HCT116 (cell line): ENCODE measurements around the gene GPRIN1. TPM values are rescaled to one million over a fixed set of nuclear protein-coding genes. Genes with fewer than 3 reads are reported as not detected.

Experiments used
- ATAC-seq: fragments of 200-7000 bp; cut with Tn5 transposase; 2 replicates; pipeline ENCODE4 v1.9.1; 2020; ENCODE audit warnings: mild to moderate bottlenecking, moderate library complexity
- BruUV-seq: library from RNA; stranded (reverse); fragments of 400-500 nt; replicated peaks from 2 replicates; lab custom pipeline; 2021; lab: Mats Ljungman, UMichigan
- CTCF ChIA-PET: fragments of 300-600 bp; sonication (Branson Sonifier 250); formaldehyde crosslinking; loops from one replicate; lab custom pipeline; 2021; ENCODE audit warnings: antibody characterized with exemption; lab: Charles Lee
- POLR2A ChIA-PET: fragments of 300-600, 350-600 bp; sonication (Branson Sonifier 250); formaldehyde crosslinking; loops from one replicate; lab custom pipeline; 2021; ENCODE audit warnings: antibody characterized with exemption; lab: Charles Lee
- RAD21 ChIA-PET, 2 experiments: fragments of 300-600 bp; sonication (Branson Sonifier 250); formaldehyde crosslinking; loops; one replicate each; lab custom pipeline; 2023; ENCODE audit warnings: low total read pairs in 2 of 2; ENCODE audit not compliant: uncharacterized antibody in 2 of 2, unreplicated experiment in 2 of 2, low non-redundant PET in 1 of 2; lab: Charles Lee
- DNase-seq: peaks from one replicate; pipeline ENCODE4 v3.0.0-alpha.2; 2010; ENCODE audit warnings: low read depth, low spot score
- H2AFZ ChIP-seq: fragments of 200-600 bp; shearing (Covaris generic), sonication (generic); 2 replicates; pipeline ENCODE4 v1.6.1; 2017; ENCODE audit warnings: low read depth, mixed run types, mixed read lengths, antibody characterized with exemption, low read length; ENCODE audit not compliant: poor library complexity, severe bottlenecking
- H3K27ac ChIP-seq: 2 replicates; pipeline ENCODE4 v1.5.1; 2012; ENCODE audit warnings: low read depth, low read length
- H3K27me3 ChIP-seq: fragments of 200-600 bp; sonication (generic); 2 replicates; pipeline ENCODE4 v1.6.1; 2016; ENCODE audit warnings: mixed run types, low read length, mixed read lengths; ENCODE audit not compliant: insufficient read depth
- H3K36me3 ChIP-seq, 2 experiments: fragments of 200-500 bp in 1 of 2; fragments of 200-600 bp in 1 of 2; sonication (Bioruptor generic) in 1 of 2; sonication (generic) in 1 of 2; 2 replicates each; pipeline versions ENCODE4 v1.5.1 to v1.6.1; 2014 to 2016; ENCODE audit warnings: low read length in 2 of 2, inconsistent platforms in 1 of 2, mixed read lengths in 1 of 2, mixed run types in 1 of 2; ENCODE audit not compliant: insufficient read depth in 2 of 2, control insufficient read depth in 1 of 2
- H3K4me1 ChIP-seq, 2 experiments: fragments of 200-600 bp in 1 of 2; sonication (generic) in 1 of 2; 2 replicates each; pipeline versions ENCODE4 v1.5.1 to v1.6.1; 2012 to 2017; ENCODE audit warnings: low read length in 2 of 2, inconsistent platforms in 1 of 2, mild to moderate bottlenecking in 1 of 2, mixed read lengths in 1 of 2, mixed run types in 1 of 2, moderate library complexity in 1 of 2; ENCODE audit not compliant: insufficient read depth in 2 of 2, control insufficient read depth in 1 of 2
- H3K4me2 ChIP-seq: fragments of 200-600 bp; sonication (generic); 2 replicates; pipeline ENCODE4 v1.6.1; 2017; ENCODE audit warnings: mixed run types, low read length, mixed read lengths
- H3K4me3 ChIP-seq, 2 experiments: fragments of 200-600 bp in 1 of 2; sonication (generic) in 1 of 2; replicated peaks in 1 of 2; 2 replicates each; pipeline ENCODE4 v1.5.1; 2011 to 2016; ENCODE audit warnings: low read length in 2 of 2, control low read depth in 1 of 2, low read depth in 1 of 2, mild to moderate bottlenecking in 1 of 2, mixed read lengths in 1 of 2, mixed run types in 1 of 2
- H3K79me2 ChIP-seq: fragments of 200-600 bp; sonication (generic); 2 replicates; pipeline ENCODE4 v1.6.1; 2017; ENCODE audit warnings: mild to moderate bottlenecking, mixed run types, low read length, moderate library complexity, mixed read lengths; ENCODE audit not compliant: insufficient read depth
- H3K9ac ChIP-seq: fragments of 200-600 bp; sonication (generic); 2 replicates; pipeline ENCODE4 v1.6.1; 2016; ENCODE audit warnings: low read length, mixed read lengths
- H3K9me2 ChIP-seq: fragments of 200-600 bp; sonication (generic), shearing (Covaris generic); 2 replicates; pipeline ENCODE4 v1.6.1; 2017; ENCODE audit warnings: mixed run types, mild to moderate bottlenecking, moderate library complexity; ENCODE audit not compliant: insufficient read depth
- H3K9me3 ChIP-seq, 2 experiments: fragments of 200-500 bp in 1 of 2; fragments of 200-600 bp in 1 of 2; sonication (Bioruptor generic) in 1 of 2; sonication (generic) in 1 of 2; 2 replicates each; pipeline ENCODE4 v1.6.1; 2014 to 2017; ENCODE audit warnings: low read length in 2 of 2, mixed read lengths in 2 of 2, inconsistent platforms in 1 of 2, low read depth in 1 of 2, mild to moderate bottlenecking in 1 of 2, mixed run types in 1 of 2, moderate library complexity in 1 of 2; ENCODE audit not compliant: control insufficient read depth in 1 of 2, insufficient read depth in 1 of 2
- H4K20me1 ChIP-seq: fragments of 200-600 bp; sonication (generic), shearing (Covaris generic); 2 replicates; pipeline ENCODE4 v1.6.1; 2017; ENCODE audit warnings: mixed run types, mild to moderate bottlenecking, moderate library complexity; ENCODE audit not compliant: insufficient read depth
- ELF1 ChIP-seq: IDR thresholded peaks from 2 replicates; pipeline ENCODE4 v1.6.1; 2012; ENCODE audit warnings: low read depth, borderline replicate concordance
- POLR2A ChIP-seq: IDR thresholded peaks from 2 replicates; pipeline ENCODE4 v1.7.0; 2011; ENCODE audit warnings: borderline replicate concordance; ENCODE audit not compliant: insufficient read depth, insufficient read length; ENCODE audit errors: extremely low read depth
- SP1 ChIP-seq: IDR thresholded peaks from 2 replicates; pipeline ENCODE4 v1.6.1; 2012; ENCODE audit warnings: low read depth
- YY1 ChIP-seq: IDR thresholded peaks from 2 replicates; pipeline ENCODE4 v1.6.1; 2011; ENCODE audit warnings: low read length, low read depth, moderate library complexity, mild to moderate bottlenecking; ENCODE audit not compliant: insufficient replicate concordance; ENCODE audit errors: extremely low read depth
- ZBTB33 ChIP-seq: IDR thresholded peaks from 2 replicates; pipeline ENCODE4 v1.6.1; 2011; ENCODE audit warnings: mild to moderate bottlenecking, low read length, moderate library complexity; ENCODE audit not compliant: insufficient replicate concordance; ENCODE audit errors: extremely low read depth
- intact Hi-C: fragments of 100-400 bp; cut with micrococcal nuclease; formaldehyde crosslinking; loops from 2 replicates; pipeline ENCODE4 v1.10.0; 2022
- total RNA-seq: library from RNA; stranded (reverse); gene quantifications from one replicate; pipeline ENCODE4 v1.2.1, GENCODE V29; 2021; ENCODE audit not compliant: unreplicated experiment

The GPRIN1 gene
- total RNA-seq, 1 experiment from 2014 or later = 14.2 TPM

DNA sequence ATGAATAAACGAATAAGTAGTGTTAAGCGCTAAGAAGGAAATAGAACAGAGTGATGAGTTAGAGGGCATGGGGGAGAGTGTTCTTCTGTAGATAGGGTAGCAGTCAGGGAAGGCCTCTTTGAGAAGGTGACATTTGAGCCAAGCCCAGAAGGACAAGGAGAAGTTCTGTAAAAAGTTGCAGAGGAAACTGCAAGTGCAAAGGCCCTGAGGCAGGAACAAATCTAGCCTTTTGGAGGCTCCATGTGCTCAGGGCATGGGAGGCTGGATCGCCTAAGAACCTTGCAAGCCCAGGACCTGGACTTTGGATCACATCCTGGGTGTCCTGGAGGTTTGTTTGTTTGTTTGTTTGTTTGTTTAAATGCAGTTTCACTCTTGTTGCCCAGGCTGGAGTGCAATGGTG lies 28.5 kb upstream of the GPRIN1 start:
- no TSS peak for BruUV-seq
- ChIA-PET POLR2A (no interaction called here), CTCF (no interaction called here), RAD21 (no interaction called here)
- ATAC-seq = no peak
- H3K27ac ChIP-seq = no peak overlapping the region
- H3K4me2 ChIP-seq = no peak overlapping the region
- H4K20me1 ChIP-seq = no peaks in the 10 kb centered on the region
- peaks cover 2 to 9% of the 10 kb centered on the region in 2 experiments; a peak in 3 of 4 replicates for H3K4me1 ChIP-seq
- H3K9ac ChIP-seq = no peak overlapping the region
- H2AFZ ChIP-seq = no peak overlapping the region
- H3K4me3 ChIP-seq = no peak overlapping the region
- TF ChIP-seq SP1 = no peak
- TF ChIP-seq ZBTB33 = no peak
- no peak for TF ChIP-seq ELF1
- no peak for TF ChIP-seq POLR2A
- H3K36me3 ChIP-seq = no peaks in the 10 kb centered on the region
- H3K9me3 ChIP-seq = no peaks in the 10 kb centered on the region
- peaks cover 5% of the 10 kb centered on the region; the same call in 1 of the 2 replicates for H3K27me3 ChIP-seq
- no peaks in the 10 kb centered on the region for H3K79me2 ChIP-seq
- intact Hi-C loops = no loop called here
- DNase-seq = no peak
- H3K9me2 ChIP-seq = no peaks in the 10 kb centered on the region

DNA sequence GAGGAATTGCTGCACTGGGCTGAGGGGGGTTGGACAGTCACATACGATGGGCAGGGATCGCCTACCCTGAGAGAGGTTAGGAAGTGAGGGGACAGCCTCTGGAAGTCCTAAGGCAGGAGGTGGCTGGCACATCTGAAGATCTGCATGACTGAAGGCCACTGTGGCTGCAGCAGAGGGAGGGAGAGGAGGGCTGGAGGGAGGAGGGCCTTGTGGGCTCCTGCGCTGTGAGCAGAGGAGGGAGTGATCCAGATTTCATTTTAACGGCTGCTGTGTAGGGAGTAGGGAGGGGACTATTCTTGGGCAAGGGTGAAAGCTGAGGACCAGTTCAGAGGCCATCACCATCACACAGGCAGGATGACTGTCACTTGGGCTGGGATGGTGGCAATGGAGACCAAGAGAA lies 27.6 kb upstream of the GPRIN1 start:
- H3K36me3 ChIP-seq = no peaks in the 10 kb centered on the region
- no peak overlapping the region for H3K4me2 ChIP-seq
- no peaks in the 10 kb centered on the region for H3K9me3 ChIP-seq
- ChIA-PET POLR2A (no interaction called here), CTCF (no interaction called here), RAD21 (no interaction called here)
- no TSS peak for BruUV-seq
- no peak for TF ChIP-seq POLR2A
- no peak for TF ChIP-seq YY1
- ATAC-seq = no peak
- H3K27ac ChIP-seq = no peak overlapping the region
- H3K27me3 ChIP-seq = peaks cover 5% of the 10 kb centered on the region; the same call in 1 of the 2 replicates
- no peaks in the 10 kb centered on the region for H4K20me1 ChIP-seq
- H3K79me2 ChIP-seq = no peaks in the 10 kb centered on the region
- H2AFZ ChIP-seq = no peak overlapping the region
- H3K9me2 ChIP-seq = no peaks in the 10 kb centered on the region
- H3K4me3 ChIP-seq = no peak overlapping the region
- no peak for DNase-seq
- H3K4me1 ChIP-seq = peaks cover 0 to under 1% of the 10 kb centered on the region in 2 experiments; a peak in 1 of 4 replicates
- no peak overlapping the region for H3K9ac ChIP-seq
- intact Hi-C loops = no loop called here
